Endothelial cell of umbilical vein (primary cell): Measurements from ENCODE around the gene CCDC187. TPM values are rescaled to one million over a fixed set of nuclear protein-coding genes. Genes with fewer than 3 reads are reported as not detected.

Experiments used
- BruUV-seq: library from RNA; stranded (reverse); fragments of 400-500 nt; replicated peaks from 2 replicates; lab custom pipeline; 2021; lab: Mats Ljungman, UMichigan
- CTCF ChIA-PET: fragments of 300-600, 350-600 bp; sonication (Branson Sonifier 250); formaldehyde crosslinking; loops from one replicate; lab custom pipeline; 2021; ENCODE audit warnings: antibody characterized with exemption, inconsistent platforms; lab: Charles Lee
- POLR2A ChIA-PET: fragments of 300-600, 350-600 bp; sonication (Branson Sonifier 250); formaldehyde crosslinking; loops from one replicate; lab custom pipeline; 2021; ENCODE audit warnings: antibody characterized with exemption, inconsistent platforms; lab: Charles Lee
- DNase-seq: peaks from one replicate; pipeline ENCODE4 v3.0.0-alpha.2; 2011; ENCODE audit warnings: low read depth, low spot score
- FAIRE-seq: peaks from 2 replicates; lab custom pipeline; 2011; peaks lifted over from hg19 to GRCh38; lab: Jason Lieb, UNC
- H2AFZ ChIP-seq: 2 replicates; pipeline ENCODE4 v1.6.0; 2012; ENCODE audit warnings: low read depth, low read length, control low read depth, inconsistent platforms
- H3K27ac ChIP-seq: 2 replicates; pipeline ENCODE4 v1.5.1; 2011; ENCODE audit warnings: low read depth, mild to moderate bottlenecking, control low read depth, low read length, moderate library complexity; ENCODE audit not compliant: insufficient read depth
- H3K27me3 ChIP-seq, 2 experiments: 2 replicates each; pipeline versions ENCODE4 v1.6.0 to v1.6.1; 2011; ENCODE audit warnings: low read length in 2 of 2, mixed read lengths in 1 of 2; ENCODE audit not compliant: control insufficient read depth in 2 of 2, insufficient read depth in 2 of 2
- H3K36me3 ChIP-seq, 2 experiments: 2 replicates in 1 of 2; 3 replicates in 1 of 2; pipeline ENCODE4 v1.5.1; 2011; ENCODE audit warnings: low read length in 2 of 2, mild to moderate bottlenecking in 1 of 2, moderate library complexity in 1 of 2; ENCODE audit not compliant: control insufficient read depth in 2 of 2, insufficient read depth in 2 of 2; ENCODE audit errors: extremely low read depth in 1 of 2
- H3K4me1 ChIP-seq: 3 replicates; pipeline ENCODE4 v1.5.1; 2011; ENCODE audit warnings: mild to moderate bottlenecking, low read length; ENCODE audit not compliant: control insufficient read depth, insufficient read depth; ENCODE audit errors: extremely low read depth
- H3K4me2 ChIP-seq: 2 replicates; pipeline ENCODE4 v1.6.1; 2011; ENCODE audit warnings: low read length, control low read depth, mixed read lengths; ENCODE audit not compliant: insufficient read depth
- H3K4me3 ChIP-seq, 3 experiments: fragments of 200-600 bp in 1 of 3; sonication (generic), shearing (Covaris generic) in 1 of 3; replicated peaks in 1 of 3; 2 replicates each; pipeline ENCODE4 v1.5.1; 2011 to 2016; ENCODE audit warnings: control low read depth in 3 of 3, low read length in 3 of 3, mild to moderate bottlenecking in 2 of 3, inconsistent platforms in 1 of 3, low read depth in 1 of 3, moderate library complexity in 1 of 3; ENCODE audit not compliant: insufficient read depth in 1 of 3
- H3K79me2 ChIP-seq: 2 replicates; pipeline ENCODE4 v1.6.0; 2012; ENCODE audit warnings: low read length, inconsistent platforms; ENCODE audit not compliant: control insufficient read depth, insufficient read depth
- H3K9ac ChIP-seq: replicated peaks from 2 replicates; pipeline ENCODE3; 2011; ENCODE audit warnings: low read length, control low read depth; ENCODE audit not compliant: insufficient read depth; ENCODE audit errors: extremely low read depth
- H3K9me1 ChIP-seq: replicated peaks from 3 replicates; pipeline ENCODE4 v1.6.0; 2011; ENCODE audit warnings: mild to moderate bottlenecking, low read length; ENCODE audit not compliant: control insufficient read depth, insufficient read depth; ENCODE audit errors: extremely low read depth
- H3K9me3 ChIP-seq: replicated peaks from 2 replicates; pipeline ENCODE4 v1.5.1; 2012; ENCODE audit warnings: low read length, inconsistent platforms; ENCODE audit not compliant: control insufficient read depth, insufficient read depth
- H4K20me1 ChIP-seq: replicated peaks from 2 replicates; pipeline ENCODE3; 2011; ENCODE audit warnings: mild to moderate bottlenecking, low read length; ENCODE audit not compliant: control insufficient read depth, insufficient read depth; ENCODE audit errors: extremely low read depth
- CTCF ChIP-seq, 2 donors: IDR thresholded peaks; 1 replicate in 1 of 2; 2 replicates in 1 of 2; pipeline ENCODE4 v1.5.1; 2011; ENCODE audit warnings: low read length in 2 of 2, mild to moderate bottlenecking in 2 of 2, moderate library complexity in 2 of 2, control low read depth in 1 of 2, inconsistent platforms in 1 of 2, low read depth in 1 of 2; ENCODE audit not compliant: insufficient read depth in 1 of 2; ENCODE audit errors: extremely low read depth in 1 of 2
- EZH2 ChIP-seq: IDR thresholded peaks from 2 replicates; pipeline ENCODE4 v1.6.1; 2012; ENCODE audit warnings: borderline replicate concordance, low read depth, mild to moderate bottlenecking, moderate library complexity, low read length, inconsistent platforms; ENCODE audit not compliant: severe bottlenecking
- FOS ChIP-seq: IDR thresholded peaks from 2 replicates; pipeline ENCODE4 v1.6.1; 2011; ENCODE audit warnings: mild to moderate bottlenecking, low read length, moderate library complexity, borderline replicate concordance; ENCODE audit not compliant: insufficient read depth
- GATA2 ChIP-seq: IDR thresholded peaks from 2 replicates; pipeline ENCODE4 v1.7.0; 2011; ENCODE audit warnings: low read depth, mild to moderate bottlenecking, moderate library complexity, mixed read lengths, low read length; ENCODE audit not compliant: insufficient read length, insufficient read depth
- JUN ChIP-seq: IDR thresholded peaks from 2 replicates; pipeline ENCODE4 v1.6.1; 2011; ENCODE audit warnings: borderline replicate concordance, low read depth; ENCODE audit not compliant: insufficient read length, insufficient read depth
- MAX ChIP-seq: IDR thresholded peaks from 2 replicates; pipeline ENCODE4 v1.6.1; 2011; ENCODE audit not compliant: insufficient read depth, insufficient read length
- MYC ChIP-seq: IDR thresholded peaks from one replicate; pipeline ENCODE4 v1.6.1; 2011; ENCODE audit warnings: mild to moderate bottlenecking, low read depth, low read length
- POLR2A ChIP-seq: IDR thresholded peaks from 2 replicates; pipeline ENCODE4 v1.6.1; 2012; ENCODE audit warnings: low read depth, mild to moderate bottlenecking, control low read depth, low read length
- POLR2AphosphoS5 ChIP-seq: IDR thresholded peaks from 2 replicates; pipeline ENCODE4 v1.6.1; 2012; ENCODE audit warnings: low read depth, mild to moderate bottlenecking, control low read depth, low read length, moderate library complexity; ENCODE audit not compliant: insufficient read depth
- dilution Hi-C: fragments of 300-500 bp; cut with MboI; formaldehyde crosslinking; loops from one replicate; pipeline ENCODE4 v1.15.0; 2019; ENCODE audit warnings: low sequenced_read_pairs; ENCODE audit not compliant: extremely low pct_ligation_motif_present
- intact Hi-C: fragments of 100-400 bp; cut with micrococcal nuclease; formaldehyde crosslinking; loops from one replicate; pipeline ENCODE4 v1.10.0; 2022
- polyA plus RNA-seq, 4 experiments: library from polyadenylated mRNA; depleted of rRNA in 3 of 4; stranded (reverse) in 3 of 4; unstranded in 1 of 4; fragments of >200 nt; gene quantifications; 2 replicates each; pipeline versions ENCODE4 v1.2.1 to v1.2.3, GENCODE V29; 2011 to 2012; ENCODE audit warnings: missing spikeins in 1 of 4
- total RNA-seq: library from RNA; stranded (reverse); gene quantifications from 2 replicates; pipeline ENCODE4 v1.2.3, GENCODE V29; 2021

Gene CCDC187
- total and polyA plus RNA-seq, 2 donors (not counting 3 experiments of a cell fraction or from before 2014, with no cell fraction given) = not detected

DNA sequence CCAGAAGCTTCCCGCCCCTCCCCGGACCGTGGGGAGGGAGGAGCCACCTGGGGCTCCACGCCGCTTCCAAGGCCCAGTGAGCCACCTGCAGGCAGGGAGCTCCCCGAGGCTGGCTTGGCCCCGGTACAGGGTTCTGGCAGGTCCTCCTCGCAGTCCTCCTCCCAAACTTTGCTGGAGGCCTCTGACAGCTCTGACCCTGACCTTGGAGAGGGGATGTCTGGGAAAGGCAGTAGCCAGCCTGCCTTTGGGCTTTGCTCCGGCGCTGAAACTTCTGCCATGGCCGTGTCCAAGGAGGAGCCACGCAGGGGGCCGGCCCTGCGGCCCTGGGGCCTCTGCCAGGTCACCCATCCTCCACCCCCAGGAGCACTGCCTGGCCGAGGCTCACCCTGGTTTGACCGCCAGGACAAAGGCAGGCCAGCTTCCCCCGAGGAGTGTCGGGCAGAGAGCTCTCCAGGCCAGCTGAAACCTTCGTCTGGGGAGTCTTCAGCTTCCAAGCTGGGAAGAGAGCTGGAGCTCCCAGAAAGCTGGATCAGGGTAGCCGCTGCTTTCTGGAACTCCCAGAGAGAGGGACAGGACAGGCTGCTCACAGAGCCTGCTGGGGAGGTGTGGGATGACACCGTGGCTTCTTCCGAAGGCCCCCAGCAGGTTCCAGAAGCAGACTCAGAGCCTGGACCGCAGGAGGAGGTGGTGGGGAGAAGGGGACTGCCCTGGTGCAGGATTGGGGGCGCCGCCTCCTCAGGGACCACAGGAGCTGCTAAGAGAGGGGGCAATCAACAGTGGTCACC, 49.3 kb downstream of the CCDC187 start:
- Histone ChIP-seq H3K9ac (no peak overlapping the region), H3K4me1 (no peaks in the 10 kb centered on the region), H3K36me3 (no peaks in the 10 kb centered on the region), H3K4me2 (no peak overlapping the region), H3K27me3 (peaks cover 0 to 2% of the 10 kb centered on the region in 2 experiments), H3K27ac (no peak overlapping the region), H3K4me3 (no peak overlapping the region), H4K20me1 (no peaks in the 10 kb centered on the region), H2AFZ (no peak overlapping the region), H3K9me3 (no peaks in the 10 kb centered on the region), H3K79me2 (no peaks in the 10 kb centered on the region), H3K9me1 (no peaks in the 10 kb centered on the region)
- TF ChIP-seq POLR2A (no peak), JUN (no peak), MYC (no peak), GATA2 (no peak), FOS (no peak), EZH2 (no peak), POLR2AphosphoS5 (no peak), CTCF (IDR thresholded peaks at IDR 0.05; ENCODE audit: extremely low read depth in 1 of 2, insufficient read depth in 1 of 2, low read depth in 1 of 2, low read length in 2 of 2) (no peak), MAX (no peak)
- BruUV-seq = no TSS peak
- DNase-seq = no peak
- FAIRE-seq = no peak
- ChIA-PET CTCF (interaction anchor here (1.0 to 1.3 kb wide), 2 partner anchors 23 to 287 kb away, joined by 3 read pairs; no protein-coding TSS in a partner anchor), POLR2A (no interaction called here)
- dilution Hi-C loops = no loop called here
- intact Hi-C loops = no loop called here
